Heart left ventricle (tissue), 13 donors: ENCODE data around the gene ARHGAP26.

Experiments used
- POLR2A ChIP-seq, 2 donors: fragments of 450-650 bp; IDR thresholded peaks; one replicate each; pipeline ENCODE4 v1.6.1; 2017; ENCODE audit warnings: antibody characterized with exemption in 2 of 2, mild to moderate bottlenecking in 2 of 2, moderate library complexity in 2 of 2
- TF ChIP-seq, protein P1 (sequence below), 12 donors: fragments of 200-600 bp; sonication (generic) in 4 of 12; IDR thresholded peaks; one replicate each; pipeline versions ENCODE4 v1.5.0 to v1.8.0; 2018 to 2022; ENCODE audit warnings: antibody characterized with exemption in 12 of 12, mild to moderate bottlenecking in 5 of 12
- donor health status: ischemic (EF 13 %, LVEDD 7.1; RV severe dilation, severe dysfunction).
- donor health status: DM: no; HTN: yes; CAD: no.
- donor health status: DM: no; HTN: no; CAD: no.
- donor health status: ischemic (EF 25% LVEDD 6.9; RV normal size, moderate dysfunction).
- donor health status: ischemic (EF 25% LVEDD 5.7; RV mildly dilated, moderate dysfunction).
- donor health status: ischemic (EF 35%, LVEDD 5.7; RV mildly dilated, moderate dysfunction).
- donor health status: nonischemic (EF 11% LVEDD 7.7; RV severe dilation, severe dysfunction).
- donor health status: DM: yes; HTN: yes; CAD: no.
- donor health status: PGD.
- donor health status: ischemic (EF 29% LVEDD 5.4; RV normal size, mild dysfunction).
- donor health status: nonischemic (EF 23%, LVEDD 6.1; RV moderate dilation, normal function).

DNA sequence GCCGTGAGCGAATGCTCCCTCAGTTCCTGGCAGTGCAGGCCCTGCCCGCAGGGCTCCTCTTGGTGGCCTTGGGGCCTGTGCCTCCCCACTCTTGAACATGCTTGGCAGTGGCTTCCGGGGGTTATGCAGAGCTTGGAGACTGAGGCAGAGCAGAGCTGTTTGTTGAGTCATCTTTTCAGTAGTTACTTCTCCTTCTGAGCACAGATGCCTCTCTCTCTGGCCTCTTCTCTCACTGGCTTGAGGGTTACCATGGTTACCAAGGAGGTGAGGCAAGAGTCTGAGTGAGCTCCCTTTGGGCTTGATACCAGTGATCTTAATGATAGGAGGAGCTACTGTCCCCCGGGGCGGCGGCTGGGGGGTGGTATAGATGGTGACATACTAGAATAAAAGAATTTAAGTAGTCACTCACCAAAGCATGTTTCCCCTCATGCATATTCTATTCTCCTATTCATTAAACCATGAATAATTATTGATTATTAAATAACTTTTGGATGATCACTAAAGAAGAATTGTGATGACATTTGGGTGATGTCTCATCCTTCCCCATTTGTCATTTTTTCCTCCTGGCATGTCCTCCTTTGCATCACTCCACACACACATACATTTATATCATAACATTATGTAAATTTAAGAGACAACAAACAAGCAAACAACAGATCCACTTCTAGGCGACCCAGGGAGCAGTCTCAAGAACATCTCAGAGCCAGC is 111.1 kb downstream of the ARHGAP26 start:
- TF ChIP-seq, protein P1, sequence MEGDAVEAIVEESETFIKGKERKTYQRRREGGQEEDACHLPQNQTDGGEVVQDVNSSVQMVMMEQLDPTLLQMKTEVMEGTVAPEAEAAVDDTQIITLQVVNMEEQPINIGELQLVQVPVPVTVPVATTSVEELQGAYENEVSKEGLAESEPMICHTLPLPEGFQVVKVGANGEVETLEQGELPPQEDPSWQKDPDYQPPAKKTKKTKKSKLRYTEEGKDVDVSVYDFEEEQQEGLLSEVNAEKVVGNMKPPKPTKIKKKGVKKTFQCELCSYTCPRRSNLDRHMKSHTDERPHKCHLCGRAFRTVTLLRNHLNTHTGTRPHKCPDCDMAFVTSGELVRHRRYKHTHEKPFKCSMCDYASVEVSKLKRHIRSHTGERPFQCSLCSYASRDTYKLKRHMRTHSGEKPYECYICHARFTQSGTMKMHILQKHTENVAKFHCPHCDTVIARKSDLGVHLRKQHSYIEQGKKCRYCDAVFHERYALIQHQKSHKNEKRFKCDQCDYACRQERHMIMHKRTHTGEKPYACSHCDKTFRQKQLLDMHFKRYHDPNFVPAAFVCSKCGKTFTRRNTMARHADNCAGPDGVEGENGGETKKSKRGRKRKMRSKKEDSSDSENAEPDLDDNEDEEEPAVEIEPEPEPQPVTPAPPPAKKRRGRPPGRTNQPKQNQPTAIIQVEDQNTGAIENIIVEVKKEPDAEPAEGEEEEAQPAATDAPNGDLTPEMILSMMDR (IDR thresholded peaks at IDR 0.05): no peak
- no peak for TF ChIP-seq POLR2A (IDR thresholded peaks at IDR 0.05)
